RPMI7951 (cell line): ENCODE measurements around the gene SOBP. TPM values are rescaled to one million over a fixed set of nuclear protein-coding genes. Genes with fewer than 3 reads are reported as not detected.

ENCODE experiments used
- DNase-seq: peaks from one replicate; pipeline ENCODE4 v3.0.0-alpha.2; 2012; ENCODE audit warnings: low read depth
- total RNA-seq: library from RNA; depleted of rRNA; stranded (reverse); fragments of >200 nt; shearing (Covaris generic); gene quantifications from 2 replicates; pipeline ENCODE4 v1.2.3, GENCODE V29; 2014

The SOBP gene
- total RNA-seq, 1 experiment from 2014 or later, result 0.60 TPM

- DNase-seq, result no peak
Observed at GRCh38 chr6:107523794-107524193, 33.9 kb downstream of the SOBP start.

- no peak for DNase-seq
Observed at GRCh38 chr6:107524626-107525025, 34.7 kb downstream of the SOBP start.

DNA sequence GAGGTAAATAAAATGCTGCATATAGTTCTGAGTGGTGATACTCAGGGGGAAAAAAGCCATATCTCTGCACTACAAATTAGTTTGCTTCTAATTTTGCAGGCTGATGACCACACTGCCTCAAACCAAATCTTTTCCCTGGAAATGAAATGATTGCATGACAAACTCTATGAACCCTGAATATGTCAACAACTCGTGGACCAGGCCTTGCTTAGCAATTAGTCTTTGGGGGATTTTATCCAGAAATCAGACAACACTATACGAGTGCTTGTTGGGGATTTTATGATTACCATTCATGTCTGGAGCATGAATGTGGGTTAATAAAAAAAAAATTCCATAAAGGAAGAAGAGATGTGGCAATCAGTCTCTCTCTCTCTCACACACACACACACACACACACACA is 42.0 kb downstream of the SOBP start:
- no peak for DNase-seq

- DNase-seq, result no peak
Observed at GRCh38 chr6:107532706-107533105, 42.8 kb downstream of the SOBP start.

DNA sequence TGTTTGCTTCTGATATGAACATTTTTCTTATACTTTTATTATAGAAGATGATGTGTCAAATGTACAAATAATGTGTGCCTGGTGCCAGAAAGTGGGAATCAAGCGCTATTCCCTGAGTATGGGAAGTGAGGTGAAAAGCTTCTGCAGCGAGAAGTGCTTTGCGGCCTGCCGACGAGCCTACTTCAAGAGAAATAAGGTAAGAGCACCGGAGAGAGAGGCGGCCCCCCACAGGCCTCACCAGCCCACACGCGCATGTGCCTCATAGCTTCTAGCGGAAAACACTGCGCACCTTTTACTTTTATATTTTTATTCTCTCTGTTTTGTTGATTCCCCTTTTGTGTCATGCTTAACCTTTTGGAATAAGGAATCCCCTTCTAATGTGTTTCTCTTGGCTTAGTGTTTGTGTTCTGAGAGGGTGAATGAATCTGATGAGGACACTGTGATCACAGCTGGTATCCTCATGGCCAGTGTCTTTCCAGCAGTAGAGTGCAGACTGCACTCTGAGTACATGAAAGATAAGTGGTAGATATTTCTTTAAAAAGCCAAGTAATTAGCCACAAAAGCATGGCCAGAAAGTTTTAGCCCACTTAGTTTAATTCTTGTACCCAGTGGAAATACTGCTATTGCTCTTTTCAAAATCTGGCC is 43.6 kb downstream of the SOBP start:
- no peak for DNase-seq

- DNase-seq, result no peak
Observed at GRCh38 chr6:107534571-107535141, 44.7 kb downstream of the SOBP start.

- DNase-seq, result no peak
Observed at GRCh38 chr6:107535626-107536025, 45.7 kb downstream of the SOBP start.

DNA sequence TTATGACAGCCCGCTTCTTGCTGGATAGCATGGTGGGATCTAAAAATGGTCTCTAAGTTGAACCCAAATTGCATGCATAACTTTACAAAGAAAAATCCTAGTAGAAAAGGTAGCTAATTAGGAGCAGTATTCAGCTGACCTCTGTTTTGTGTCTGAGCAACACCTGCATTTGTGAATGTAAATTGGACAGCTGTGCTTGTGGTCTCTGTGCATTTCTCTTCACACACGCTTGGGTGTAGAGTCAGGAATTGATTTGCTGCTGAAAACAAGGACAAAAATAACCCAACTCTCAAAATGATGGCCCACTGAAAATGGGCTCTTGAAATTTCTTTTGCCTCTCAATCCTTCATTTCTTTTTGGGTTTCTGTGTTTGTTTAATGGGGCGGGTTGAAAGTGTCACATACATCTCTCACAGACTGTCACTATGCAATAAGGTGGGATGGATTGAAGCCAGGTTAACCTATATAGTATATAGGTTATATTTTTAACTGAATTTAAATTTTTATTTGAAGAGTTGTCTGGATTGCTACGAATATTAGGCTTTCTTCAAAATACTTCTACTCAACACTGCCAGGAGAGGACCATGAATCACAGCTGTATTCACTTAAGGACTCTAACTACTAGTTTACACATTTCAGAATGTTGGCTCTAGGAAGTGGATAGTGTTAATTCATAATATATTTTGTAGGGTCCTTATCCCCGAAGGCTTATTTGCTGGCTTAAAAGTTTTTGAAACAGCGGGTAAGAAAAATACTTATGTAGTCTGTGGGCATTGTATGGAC is 46.5 kb downstream of the SOBP start:
- no peak for DNase-seq

GRCh38 chr6:107537559-107537958 is 47.6 kb downstream of the SOBP start:
- DNase-seq, result no peak

DNA sequence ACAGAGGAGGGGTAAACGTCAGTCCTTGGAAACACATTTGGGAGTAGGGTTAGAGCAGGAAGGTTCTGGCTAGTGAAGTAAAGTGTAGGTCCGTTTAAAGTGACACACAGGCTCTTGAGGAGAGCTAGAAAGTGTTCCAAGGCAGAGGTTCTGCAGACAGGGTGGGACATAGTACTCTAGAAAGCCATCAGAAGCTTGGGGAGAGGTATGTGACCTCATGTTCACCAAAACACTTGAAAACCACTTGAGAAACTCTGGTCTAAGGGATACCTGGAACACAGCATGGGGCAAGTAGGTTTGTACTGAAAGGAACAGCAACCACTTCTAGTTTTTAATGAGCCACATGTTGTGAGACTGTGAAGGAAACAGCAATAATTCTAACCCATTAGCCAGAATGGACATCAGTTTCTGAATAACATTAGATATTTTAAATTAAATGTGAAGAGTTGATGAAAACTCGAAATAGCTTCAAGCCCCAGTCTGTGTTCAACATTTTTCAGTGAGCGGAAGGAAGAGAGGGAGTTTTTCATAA is 49.0 kb downstream of the SOBP start:
- DNase-seq, result no peak

DNA sequence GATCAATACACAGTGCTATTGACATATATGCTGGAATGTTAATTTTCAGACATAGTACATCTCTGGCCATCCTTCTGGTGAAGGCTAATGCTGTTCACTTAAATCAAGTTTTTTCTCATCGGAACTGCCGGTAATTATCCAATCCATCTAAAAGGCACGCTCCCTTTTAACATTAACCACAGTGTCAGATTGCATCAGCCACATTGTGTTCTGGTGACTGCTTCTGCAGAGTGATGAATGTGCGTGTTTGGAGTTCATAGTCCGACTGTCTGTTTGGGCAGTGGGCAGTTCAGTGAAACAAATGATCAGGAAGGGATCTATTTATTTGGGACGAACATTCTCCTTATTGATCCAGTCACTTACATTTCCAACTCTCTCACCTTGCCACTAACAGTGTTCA is 49.5 kb downstream of the SOBP start:
- peak; percentile 5 for DNase-seq

GRCh38 chr6:107539849-107540464 is 50.0 kb downstream of the SOBP start:
- no peak for DNase-seq

DNA sequence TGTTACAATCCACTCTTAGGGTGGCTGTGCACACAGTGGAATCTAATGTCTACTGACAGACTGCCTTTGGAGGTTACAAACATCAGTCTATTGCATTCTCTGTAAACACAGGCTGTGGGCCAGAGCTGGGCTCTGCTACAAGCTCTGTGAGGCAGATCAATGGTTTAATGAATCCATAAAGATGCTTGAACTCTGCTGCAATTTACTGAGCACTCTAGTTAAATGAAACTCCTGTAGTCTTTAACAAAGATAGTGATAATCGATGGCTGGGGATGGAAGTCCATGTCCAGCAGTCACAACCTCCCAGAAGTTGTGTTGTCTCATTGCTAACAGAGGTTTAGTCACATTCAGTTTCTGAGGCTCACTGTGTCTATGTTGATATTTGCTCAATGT is 50.5 kb downstream of the SOBP start:
- DNase-seq, result no peak

DNA sequence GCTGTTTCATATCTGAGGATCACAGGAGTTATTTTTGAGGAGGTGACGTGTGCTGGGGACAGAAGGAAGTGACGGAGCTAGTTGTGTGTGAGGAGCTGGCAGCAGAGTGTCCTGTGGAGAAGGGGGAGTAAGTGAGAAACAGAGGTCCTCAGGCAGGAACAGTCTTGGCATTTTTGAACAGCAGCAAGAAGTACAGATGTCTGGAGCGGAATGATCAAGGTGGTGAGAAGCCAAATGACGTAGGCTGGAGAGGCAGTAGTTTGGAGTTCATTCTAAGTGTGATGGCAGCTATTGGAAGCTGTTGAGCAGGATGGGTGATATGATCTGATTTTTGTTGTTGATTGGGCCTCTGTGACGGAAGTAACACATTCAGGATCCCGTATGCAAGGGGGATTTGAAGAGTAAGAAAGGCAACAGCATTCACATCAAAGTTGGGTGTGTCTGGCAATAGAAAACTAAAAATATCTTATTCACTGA is 52.3 kb downstream of the SOBP start:
- no peak for DNase-seq

DNA sequence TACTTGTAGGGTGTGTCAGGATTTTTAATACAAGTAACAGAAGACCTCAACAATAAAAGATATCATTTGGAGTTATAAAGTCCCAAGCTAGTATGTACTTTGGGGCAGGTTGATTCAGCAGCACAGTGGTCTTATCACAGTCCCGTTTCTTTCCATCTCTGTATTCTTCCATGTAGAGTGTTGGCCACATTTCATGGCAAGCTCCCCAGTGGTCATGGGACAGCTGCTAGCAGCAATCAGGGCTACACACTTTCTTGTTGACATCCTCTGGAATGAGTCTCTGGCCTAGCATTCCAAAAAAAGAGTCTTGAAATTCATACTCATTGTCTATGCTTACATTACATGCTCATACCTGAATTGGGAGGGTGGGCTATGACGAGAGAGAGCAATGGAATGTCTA is 53.2 kb downstream of the SOBP start:
- no peak for DNase-seq

DNA sequence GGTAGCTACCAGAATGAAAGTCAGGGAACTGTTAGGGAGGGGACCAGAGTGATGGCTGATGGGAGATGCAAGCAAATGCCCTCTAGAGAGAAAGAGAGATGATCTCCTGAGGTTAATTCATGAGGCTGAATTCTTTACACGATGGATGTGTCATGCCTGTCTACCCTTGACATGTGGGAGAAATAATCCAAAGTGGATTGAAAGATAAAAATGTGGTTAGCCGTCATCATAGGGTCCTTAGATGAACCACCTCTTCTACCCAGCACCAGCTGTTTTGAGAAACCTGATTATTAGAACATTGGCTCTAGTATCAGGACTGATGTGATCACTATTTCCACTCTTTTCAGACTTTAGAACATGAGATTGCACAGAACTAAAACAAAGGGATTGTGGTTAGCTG is 53.6 kb downstream of the SOBP start:
- no peak for DNase-seq

DNA sequence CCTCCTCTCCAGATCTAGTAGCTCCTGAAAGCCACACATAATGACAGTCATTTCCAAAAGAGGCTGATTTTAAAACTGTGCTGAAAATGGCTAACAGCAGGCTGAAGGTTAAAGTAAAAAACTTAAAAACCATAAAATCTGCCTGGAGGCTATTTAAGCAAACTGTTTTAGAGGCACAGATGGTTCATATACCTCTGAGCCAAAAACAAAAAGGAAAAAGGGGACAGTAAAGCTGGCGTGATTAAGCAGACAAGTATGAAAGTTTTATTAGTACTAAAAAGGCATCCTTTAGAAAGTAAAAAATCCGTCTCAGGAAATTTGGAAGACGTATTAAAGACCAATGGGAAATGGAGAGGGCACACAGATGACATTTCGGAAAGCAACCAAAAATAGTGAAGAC is 55.8 kb downstream of the SOBP start:
- no peak for DNase-seq

GRCh38 chr6:107546691-107547450 is 57.0 kb downstream of the SOBP start:
- no peak for DNase-seq

DNA sequence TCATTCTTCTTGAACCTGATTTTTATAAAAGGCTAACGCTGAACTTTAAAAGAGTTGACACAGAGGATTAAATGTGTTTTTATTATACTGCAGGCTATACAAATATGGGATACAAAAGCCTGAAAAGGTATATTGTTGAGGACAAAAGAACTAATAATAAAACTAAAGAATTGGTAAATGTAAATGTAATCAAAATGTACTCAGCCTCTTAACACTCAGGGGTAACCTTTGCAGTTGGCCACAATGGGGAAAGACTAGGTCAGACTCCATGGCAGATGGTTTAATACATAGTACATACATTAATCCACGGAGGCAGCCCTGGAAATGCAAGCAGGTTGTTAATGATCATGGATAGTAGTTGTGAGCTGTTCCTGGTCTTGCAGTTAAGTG is 57.5 kb downstream of the SOBP start:
- no peak for DNase-seq

DNA sequence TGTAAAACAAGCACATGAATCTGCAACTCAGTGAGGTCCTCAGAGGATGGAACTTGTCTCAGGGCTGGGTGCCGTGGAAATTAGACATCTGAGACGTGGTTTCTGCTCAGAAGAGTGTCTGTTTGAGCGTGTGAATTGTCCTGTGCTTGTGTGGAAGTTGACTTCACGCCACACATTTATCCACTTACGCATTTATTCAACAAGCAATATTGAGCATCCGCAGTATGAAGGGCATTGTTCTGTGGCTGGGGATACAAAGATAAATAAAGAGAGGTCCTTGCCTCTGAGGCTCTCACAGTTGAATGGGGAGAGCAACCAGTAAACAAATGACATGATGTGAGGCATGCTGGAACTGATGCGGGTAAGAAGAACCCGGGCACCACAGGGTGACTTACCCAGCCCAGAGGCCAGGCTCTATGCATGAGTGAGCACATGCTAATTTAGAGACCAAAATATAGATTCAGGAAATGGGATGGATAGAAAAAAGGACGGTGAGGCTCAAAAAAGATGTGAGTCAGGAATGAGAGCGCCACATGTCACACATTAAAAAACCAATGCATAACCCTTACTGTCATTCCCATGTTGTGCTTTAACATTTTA is 60.4 kb downstream of the SOBP start:
- no peak for DNase-seq

GRCh38 chr6:107550906-107551305 is 61.0 kb downstream of the SOBP start:
- no peak for DNase-seq
